ENCODE data around the gene IFT81.

The IFT81 gene

DNA sequence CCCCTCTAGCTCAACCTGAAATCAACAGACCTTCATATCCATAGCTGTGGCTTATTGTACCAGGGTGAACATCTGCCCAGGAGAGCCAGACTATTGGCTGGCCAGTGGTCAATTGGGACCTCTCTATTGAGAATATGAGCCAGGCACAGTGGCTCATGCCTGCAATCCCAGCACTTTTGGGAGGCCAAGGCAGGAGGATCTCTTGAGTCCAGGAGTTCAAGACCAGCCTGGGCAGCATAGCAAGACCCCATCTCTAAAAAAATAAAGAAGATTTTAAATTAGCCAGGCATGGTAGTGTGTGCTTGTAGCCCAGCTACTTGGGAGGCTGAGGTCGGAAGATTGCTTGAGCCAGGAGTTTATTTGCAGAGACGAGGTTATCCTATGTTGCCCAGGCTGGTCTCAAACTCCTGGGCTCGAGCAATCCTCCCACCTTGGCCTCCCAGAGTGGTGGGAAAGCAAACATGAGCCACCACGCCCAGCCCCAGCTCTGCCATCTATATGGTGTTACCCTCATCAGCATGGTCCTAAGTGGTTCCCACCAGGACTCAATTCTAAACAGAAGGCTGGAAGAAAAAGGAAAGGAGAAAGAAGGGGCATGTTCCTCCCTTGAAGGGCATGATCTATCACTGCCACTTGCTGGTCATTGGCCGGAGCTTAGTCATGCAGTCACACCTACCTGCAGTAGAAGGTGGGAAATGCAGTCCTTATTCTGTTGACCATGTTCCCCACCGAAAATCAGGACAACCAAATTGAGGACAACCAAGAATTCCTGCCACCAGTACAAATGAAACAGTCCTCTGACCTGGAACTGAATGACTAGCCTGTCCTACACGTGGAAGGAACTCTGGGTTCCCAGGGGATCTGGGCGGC, 33.7 kb upstream of the IFT81 start:
- Histone ChIP-seq H3K4me1 (ENCODE audit: control insufficient read depth in 1 of 2, insufficient read depth in 2 of 2, low read length in 2 of 2) (no peaks in the 10 kb centered on the region), H2BK12ac (ENCODE audit: low read length) (no peak overlapping the region), H3K36me3 (ENCODE audit: control insufficient read depth in 1 of 2, insufficient read depth in 2 of 2, low read length in 2 of 2) (no peaks in the 10 kb centered on the region), H3K27ac (ENCODE audit: low read depth, low read length) (no peak overlapping the region), H2BK5ac (ENCODE audit: low read depth, low read length, poor library complexity) (no peak overlapping the region), H3K79me1 (ENCODE audit: low read length) (no peaks in the 10 kb centered on the region), H3K27me3 (ENCODE audit: insufficient read depth, low read length) (no peaks in the 10 kb centered on the region), H3K14ac (ENCODE audit: low read length) (no peak overlapping the region), H3K9ac (ENCODE audit: low read length) (no peak overlapping the region), H3K18ac (ENCODE audit: low read length) (no peak overlapping the region), H2BK120ac (ENCODE audit: insufficient read depth, low read length, poor library complexity) (no peak overlapping the region), H3K9me3 (ENCODE audit: insufficient read depth, low read depth, low read length) (no peaks in the 10 kb centered on the region), H2AFZ (ENCODE audit: insufficient read depth, low read length, poor library complexity) (no peak overlapping the region), H4K12ac (ENCODE audit: low read depth, low read length) (no peak overlapping the region), H3K4me2 (ENCODE audit: low read length) (no peak overlapping the region), H3K79me2 (ENCODE audit: control insufficient read depth, insufficient read depth, low read length, poor library complexity) (no peaks in the 10 kb centered on the region), H3K4me3 (ENCODE audit: low read depth, low read length) (no peak overlapping the region), H4K91ac (ENCODE audit: low read depth, low read length) (no peak overlapping the region), H2AK5ac (ENCODE audit: low read length) (no peak overlapping the region), H3K23ac (ENCODE audit: low read length) (no peak overlapping the region), H3K4ac (ENCODE audit: low read depth, low read length) (no peak overlapping the region), H4K8ac (ENCODE audit: low read depth, low read length) (no peak overlapping the region)
- WGBS (ENCODE audit: extremely low coverage, insufficient coverage, insufficient read length): no CpG with 5 or more reads among the region's 8 CpGs
- no peak for DNase-seq

DNA sequence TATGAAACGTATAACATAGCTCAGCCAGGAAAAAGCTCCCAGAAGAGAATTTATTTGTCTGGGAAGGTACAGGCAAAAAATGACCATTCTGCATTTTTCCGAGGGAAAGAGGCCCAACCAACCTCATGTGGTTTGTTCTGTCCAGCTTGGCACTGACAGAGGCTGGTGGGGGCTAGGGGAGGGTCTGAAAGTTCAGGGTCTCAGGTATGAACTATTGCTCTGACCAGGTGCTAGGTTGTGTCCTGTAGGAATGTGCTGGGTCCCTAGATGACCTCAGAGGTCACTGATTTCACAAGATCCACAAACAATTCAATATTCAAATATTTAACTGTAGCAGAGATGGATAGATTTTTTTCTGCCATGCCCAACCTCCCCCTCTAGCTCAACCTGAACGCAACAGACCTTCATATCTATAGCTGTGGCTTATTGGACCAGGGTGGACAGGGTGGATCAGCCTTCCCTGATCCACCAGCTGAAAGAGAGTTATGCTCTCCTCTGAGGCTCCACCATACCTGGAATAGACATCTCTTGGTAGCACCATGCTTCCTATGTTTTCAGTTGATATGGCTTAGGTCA, 32.9 kb upstream of the IFT81 start:
- no CpG with 5 or more reads among the region's 3 CpGs for WGBS (ENCODE audit: extremely low coverage, insufficient coverage, insufficient read length)
- H3K9ac ChIP-seq (ENCODE audit: low read length): no peak overlapping the region

DNA sequence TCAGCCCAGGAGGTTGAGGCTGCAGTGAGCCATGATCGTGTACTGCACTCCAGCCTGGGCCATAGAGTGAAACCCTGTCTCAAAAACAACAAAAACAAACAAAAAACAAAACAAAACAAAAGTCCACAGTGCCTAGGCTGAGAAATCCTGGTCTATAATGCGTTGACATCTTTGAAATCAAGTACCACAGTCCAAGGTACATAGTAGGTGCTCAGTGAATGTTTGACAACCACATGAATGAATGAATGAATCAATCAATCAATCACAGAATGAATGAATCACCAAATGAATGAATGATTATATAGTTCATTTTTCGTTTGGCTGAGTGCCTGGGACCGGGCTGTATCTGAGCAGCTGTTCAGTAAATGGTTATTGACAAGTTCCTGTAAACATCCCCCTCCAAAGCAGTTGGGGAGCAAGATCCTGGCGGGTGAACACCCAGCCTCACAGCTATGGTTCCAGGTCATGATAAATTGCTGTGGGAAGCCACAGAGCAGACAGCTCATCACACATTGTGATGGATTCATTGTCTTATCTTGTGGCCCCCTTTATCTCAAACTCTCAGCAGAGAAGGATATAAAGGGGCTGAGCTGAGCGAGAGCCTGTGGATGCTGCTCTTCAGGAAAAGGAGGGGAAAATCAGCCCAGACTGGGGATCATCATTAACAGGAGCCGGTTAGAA, 30.4 kb upstream of the IFT81 start:
- H2BK120ac ChIP-seq (ENCODE audit: insufficient read depth, low read length, poor library complexity): no peak overlapping the region
- H3K18ac ChIP-seq (ENCODE audit: low read length): no peak overlapping the region
- no peaks in the 10 kb centered on the region for H3K36me3 ChIP-seq (ENCODE audit: control insufficient read depth in 1 of 2, insufficient read depth in 2 of 2, low read length in 2 of 2)
- no peaks in the 10 kb centered on the region for H3K79me2 ChIP-seq (ENCODE audit: control insufficient read depth, insufficient read depth, low read length, poor library complexity)
- H3K4me2 ChIP-seq (ENCODE audit: low read length): no peak overlapping the region
- no peaks in the 10 kb centered on the region for H3K79me1 ChIP-seq (ENCODE audit: low read length)
- no peak for DNase-seq
- no peak overlapping the region for H4K12ac ChIP-seq (ENCODE audit: low read depth, low read length)
- no peak overlapping the region for H2AK5ac ChIP-seq (ENCODE audit: low read length)
- no peak overlapping the region for H3K4ac ChIP-seq (ENCODE audit: low read depth, low read length)
- H3K27ac ChIP-seq (ENCODE audit: low read depth, low read length): no peak overlapping the region
- H2AFZ ChIP-seq (ENCODE audit: insufficient read depth, low read length, poor library complexity): no peak overlapping the region
- H3K4me1 ChIP-seq (ENCODE audit: control insufficient read depth in 1 of 2, insufficient read depth in 2 of 2, low read length in 2 of 2): no peaks in the 10 kb centered on the region
- no peak overlapping the region for H4K91ac ChIP-seq (ENCODE audit: low read depth, low read length)
- H2BK5ac ChIP-seq (ENCODE audit: low read depth, low read length, poor library complexity): no peak overlapping the region
- H3K9ac ChIP-seq (ENCODE audit: low read length): no peak overlapping the region
- no peaks in the 10 kb centered on the region for H3K27me3 ChIP-seq (ENCODE audit: insufficient read depth, low read length)
- H3K9me3 ChIP-seq (ENCODE audit: insufficient read depth, low read depth, low read length): no peaks in the 10 kb centered on the region
- H3K4me3 ChIP-seq (ENCODE audit: low read depth, low read length): no peak overlapping the region
- no peak overlapping the region for H3K23ac ChIP-seq (ENCODE audit: low read length)
- no peak overlapping the region for H4K8ac ChIP-seq (ENCODE audit: low read depth, low read length)
- no CpG with 5 or more reads among the region's 7 CpGs for WGBS (ENCODE audit: extremely low coverage, insufficient coverage, insufficient read length)
- H2BK12ac ChIP-seq (ENCODE audit: low read length): no peak overlapping the region
- H3K14ac ChIP-seq (ENCODE audit: low read length): no peak overlapping the region

More for the DNA sequence above, 32.9 kb upstream of the IFT81 start:
- H3K4ac ChIP-seq (ENCODE audit: low read depth, low read length): no peak overlapping the region
- H3K23ac ChIP-seq (ENCODE audit: low read length): no peak overlapping the region
- no peak overlapping the region for H2AK5ac ChIP-seq (ENCODE audit: low read length)
- no peak overlapping the region for H3K14ac ChIP-seq (ENCODE audit: low read length)
- no peaks in the 10 kb centered on the region for H3K36me3 ChIP-seq (ENCODE audit: control insufficient read depth in 1 of 2, insufficient read depth in 2 of 2, low read length in 2 of 2)
- H4K91ac ChIP-seq (ENCODE audit: low read depth, low read length): no peak overlapping the region
- no peaks in the 10 kb centered on the region for H3K79me1 ChIP-seq (ENCODE audit: low read length)
- no peak overlapping the region for H4K8ac ChIP-seq (ENCODE audit: low read depth, low read length)
- H3K4me3 ChIP-seq (ENCODE audit: low read depth, low read length): no peak overlapping the region
- H3K4me2 ChIP-seq (ENCODE audit: low read length): no peak overlapping the region
- no peak overlapping the region for H2BK120ac ChIP-seq (ENCODE audit: insufficient read depth, low read length, poor library complexity)
- no peak overlapping the region for H2BK5ac ChIP-seq (ENCODE audit: low read depth, low read length, poor library complexity)
- no peaks in the 10 kb centered on the region for H3K9me3 ChIP-seq (ENCODE audit: insufficient read depth, low read depth, low read length)
- H3K4me1 ChIP-seq (ENCODE audit: control insufficient read depth in 1 of 2, insufficient read depth in 2 of 2, low read length in 2 of 2): no peaks in the 10 kb centered on the region
- no peak overlapping the region for H2BK12ac ChIP-seq (ENCODE audit: low read length)
- H4K12ac ChIP-seq (ENCODE audit: low read depth, low read length): no peak overlapping the region
- H3K27me3 ChIP-seq (ENCODE audit: insufficient read depth, low read length): no peaks in the 10 kb centered on the region
- H3K79me2 ChIP-seq (ENCODE audit: control insufficient read depth, insufficient read depth, low read length, poor library complexity): no peaks in the 10 kb centered on the region
- H3K27ac ChIP-seq (ENCODE audit: low read depth, low read length): no peak overlapping the region
- no peak overlapping the region for H2AFZ ChIP-seq (ENCODE audit: insufficient read depth, low read length, poor library complexity)
- no peak overlapping the region for H3K18ac ChIP-seq (ENCODE audit: low read length)
- no peak for DNase-seq

- no peak overlapping the region for H2AFZ ChIP-seq (ENCODE audit: insufficient read depth, low read length, poor library complexity)
- no peak overlapping the region for H2AK5ac ChIP-seq (ENCODE audit: low read length)
- no peaks in the 10 kb centered on the region for H3K4me1 ChIP-seq (ENCODE audit: control insufficient read depth in 1 of 2, insufficient read depth in 2 of 2, low read length in 2 of 2)
These were observed 23.7 kb upstream of the IFT81 start for GRCh38 chr12:110100315-110100970.

More at GRCh38 chr12:110100315-110100970, 23.7 kb upstream of the IFT81 start:
- H2BK12ac ChIP-seq (ENCODE audit: low read length): no peak overlapping the region
- no peak overlapping the region for H3K4me3 ChIP-seq (ENCODE audit: low read depth, low read length)
- peaks cover 2% of the 10 kb centered on the region for H3K9me3 ChIP-seq (ENCODE audit: insufficient read depth, low read depth, low read length)
- H3K27me3 ChIP-seq (ENCODE audit: insufficient read depth, low read length): no peaks in the 10 kb centered on the region
- no CpG with 5 or more reads among the region's 8 CpGs for WGBS (ENCODE audit: extremely low coverage, insufficient coverage, insufficient read length)
- no peak overlapping the region for H2BK5ac ChIP-seq (ENCODE audit: low read depth, low read length, poor library complexity)
- no peak overlapping the region for H4K12ac ChIP-seq (ENCODE audit: low read depth, low read length)
- no peak overlapping the region for H4K91ac ChIP-seq (ENCODE audit: low read depth, low read length)
- H3K23ac ChIP-seq (ENCODE audit: low read length): no peak overlapping the region
- H3K79me1 ChIP-seq (ENCODE audit: low read length): no peaks in the 10 kb centered on the region
- no peaks in the 10 kb centered on the region for H3K79me2 ChIP-seq (ENCODE audit: control insufficient read depth, insufficient read depth, low read length, poor library complexity)
- no peaks in the 10 kb centered on the region for H3K36me3 ChIP-seq (ENCODE audit: control insufficient read depth in 1 of 2, insufficient read depth in 2 of 2, low read length in 2 of 2)
- no peak overlapping the region for H3K4me2 ChIP-seq (ENCODE audit: low read length)
- H3K18ac ChIP-seq (ENCODE audit: low read length): no peak overlapping the region
- no peak overlapping the region for H3K9ac ChIP-seq (ENCODE audit: low read length)
- H2BK120ac ChIP-seq (ENCODE audit: insufficient read depth, low read length, poor library complexity): no peak overlapping the region
- no peak overlapping the region for H3K4ac ChIP-seq (ENCODE audit: low read depth, low read length)
- H4K8ac ChIP-seq (ENCODE audit: low read depth, low read length): no peak overlapping the region
- DNase-seq: peak; percentile 42 to 85
- no peak overlapping the region for H3K14ac ChIP-seq (ENCODE audit: low read length)
- no peak overlapping the region for H3K27ac ChIP-seq (ENCODE audit: low read depth, low read length)

All from trophoblast cell (in vitro differentiated cells and primary cell).